Parathyroid adenoma (tissue), 2 donors: ENCODE results near the gene ZNF598.

Experiments used
- H2AFZ ChIP-seq: fragments of 300-600 bp; sonication (generic); one replicate; pipeline ENCODE4 v1.7.0; 2017; ENCODE audit warnings: antibody characterized with exemption, mild to moderate bottlenecking
- H3K27ac ChIP-seq: fragments of 300-600 bp; sonication (generic); one replicate; pipeline ENCODE4 v1.7.0; 2017
- H3K27me3 ChIP-seq: fragments of 300-600 bp; sonication (generic); one replicate; pipeline ENCODE4 v1.7.0; 2017; ENCODE audit warnings: low read length; ENCODE audit not compliant: control insufficient read depth, insufficient read depth
- H3K36me3 ChIP-seq: fragments of 300-600 bp; sonication (generic); one replicate; pipeline ENCODE4 v1.7.0; 2017; ENCODE audit warnings: low read length; ENCODE audit not compliant: control insufficient read depth, insufficient read depth
- H3K4me1 ChIP-seq: fragments of 300-600 bp; sonication (generic); one replicate; pipeline ENCODE4 v1.7.0; 2017; ENCODE audit warnings: control low read depth
- H3K4me2 ChIP-seq: fragments of 300-600 bp; sonication (generic); one replicate; pipeline ENCODE4 v1.7.0; 2017; ENCODE audit warnings: low read length
- H3K4me3 ChIP-seq: fragments of 300-600 bp; sonication (generic); one replicate; pipeline ENCODE4 v1.7.0; 2017; ENCODE audit warnings: low read depth, low read length
- H3K79me2 ChIP-seq: fragments of 300-600 bp; sonication (generic); one replicate; pipeline ENCODE4 v1.7.0; 2017; ENCODE audit warnings: control low read depth
- H3K9ac ChIP-seq: fragments of 300-600 bp; sonication (generic); one replicate; pipeline ENCODE4 v1.7.0; 2017; ENCODE audit warnings: mild to moderate bottlenecking
- H3K9me3 ChIP-seq: fragments of 300-600 bp; sonication (generic); one replicate; pipeline ENCODE4 v1.7.0; 2017; ENCODE audit warnings: low read length; ENCODE audit not compliant: control insufficient read depth
- TF ChIP-seq, protein P1 (sequence below): fragments of 300-600 bp; sonication (generic); IDR thresholded peaks from one replicate; pipeline ENCODE4 v1.7.0; 2017; ENCODE audit warnings: antibody characterized with exemption, mild to moderate bottlenecking
- donor health status: primary hyperparathyroidism.

The ZNF598 gene

DNA sequence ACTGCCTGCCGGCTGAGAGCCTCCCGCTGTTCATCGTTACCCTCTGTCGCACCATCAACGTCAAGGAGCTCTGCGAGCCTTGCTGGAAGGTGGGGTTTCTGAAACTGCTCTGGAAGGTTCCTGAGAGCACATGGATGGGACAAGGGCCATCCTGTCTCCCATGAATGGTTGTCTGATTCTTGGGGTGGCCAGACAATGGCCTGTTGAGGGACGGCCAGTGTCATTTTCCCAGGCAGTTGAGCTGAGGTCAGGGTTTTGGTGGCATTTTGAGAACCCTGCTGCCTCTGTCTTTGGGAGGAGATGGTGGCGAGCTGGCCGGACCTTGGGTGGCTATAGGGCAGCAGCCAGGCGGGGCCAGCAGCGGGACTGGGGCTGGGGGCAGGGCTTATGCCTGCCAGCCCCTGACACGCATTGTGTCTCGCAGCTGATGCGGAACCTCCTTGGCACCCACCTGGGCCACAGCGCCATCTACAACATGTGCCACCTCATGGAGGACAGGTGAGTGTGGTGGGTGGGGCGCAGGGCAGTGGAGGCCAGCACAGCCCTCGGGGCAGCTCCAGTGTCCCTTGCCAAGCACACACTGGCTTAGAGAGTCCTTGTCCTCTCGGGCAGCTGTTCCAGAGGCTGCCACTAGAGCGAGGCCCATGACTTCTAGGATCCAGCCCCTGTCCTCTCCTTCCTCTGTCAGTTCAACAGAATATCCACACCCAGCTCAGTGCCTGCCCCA lies 47.2 kb upstream of the ZNF598 start:
- H3K9me3 ChIP-seq = no peaks in the 10 kb centered on the region
- H3K27me3 ChIP-seq = no peaks in the 10 kb centered on the region
- no peak overlapping the region for H3K4me2 ChIP-seq
- peaks cover 3% of the 10 kb centered on the region for H3K79me2 ChIP-seq
- H3K4me3 ChIP-seq = no peak overlapping the region
- H3K36me3 ChIP-seq = no peaks in the 10 kb centered on the region
- no peak overlapping the region for H3K9ac ChIP-seq
- no peaks in the 10 kb centered on the region for H3K4me1 ChIP-seq
- H2AFZ ChIP-seq = no peak overlapping the region
- TF ChIP-seq, protein P1, sequence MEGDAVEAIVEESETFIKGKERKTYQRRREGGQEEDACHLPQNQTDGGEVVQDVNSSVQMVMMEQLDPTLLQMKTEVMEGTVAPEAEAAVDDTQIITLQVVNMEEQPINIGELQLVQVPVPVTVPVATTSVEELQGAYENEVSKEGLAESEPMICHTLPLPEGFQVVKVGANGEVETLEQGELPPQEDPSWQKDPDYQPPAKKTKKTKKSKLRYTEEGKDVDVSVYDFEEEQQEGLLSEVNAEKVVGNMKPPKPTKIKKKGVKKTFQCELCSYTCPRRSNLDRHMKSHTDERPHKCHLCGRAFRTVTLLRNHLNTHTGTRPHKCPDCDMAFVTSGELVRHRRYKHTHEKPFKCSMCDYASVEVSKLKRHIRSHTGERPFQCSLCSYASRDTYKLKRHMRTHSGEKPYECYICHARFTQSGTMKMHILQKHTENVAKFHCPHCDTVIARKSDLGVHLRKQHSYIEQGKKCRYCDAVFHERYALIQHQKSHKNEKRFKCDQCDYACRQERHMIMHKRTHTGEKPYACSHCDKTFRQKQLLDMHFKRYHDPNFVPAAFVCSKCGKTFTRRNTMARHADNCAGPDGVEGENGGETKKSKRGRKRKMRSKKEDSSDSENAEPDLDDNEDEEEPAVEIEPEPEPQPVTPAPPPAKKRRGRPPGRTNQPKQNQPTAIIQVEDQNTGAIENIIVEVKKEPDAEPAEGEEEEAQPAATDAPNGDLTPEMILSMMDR = no peak
- no peak overlapping the region for H3K27ac ChIP-seq

DNA sequence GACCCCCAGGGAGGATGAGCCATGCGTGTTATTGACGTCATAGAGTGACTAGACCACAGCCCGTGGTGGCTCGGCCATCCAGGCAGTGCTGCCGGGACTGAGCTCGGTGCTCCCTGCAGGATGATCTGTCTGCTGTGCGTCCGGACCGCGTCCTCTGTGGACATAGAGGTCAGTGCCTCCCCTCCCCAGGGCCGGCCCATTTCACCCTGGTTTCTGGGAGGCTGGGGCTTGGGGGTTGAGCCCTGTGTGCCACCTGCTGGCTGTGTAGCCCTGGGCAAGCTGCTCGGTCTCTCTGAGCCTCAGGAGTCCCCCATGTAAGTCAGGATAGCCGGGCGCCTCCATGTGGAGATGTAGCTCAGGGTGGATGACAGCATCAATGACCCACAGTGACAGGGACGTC lies 46.5 kb upstream of the ZNF598 start:
- Histone ChIP-seq H3K27me3 (no peaks in the 10 kb centered on the region), H3K9ac (no peak overlapping the region), H3K9me3 (no peaks in the 10 kb centered on the region), H3K36me3 (no peaks in the 10 kb centered on the region), H3K27ac (no peak overlapping the region), H3K79me2 (peaks cover 9% of the 10 kb centered on the region), H3K4me3 (no peak overlapping the region), H3K4me2 (no peak overlapping the region), H3K4me1 (no peaks in the 10 kb centered on the region), H2AFZ (no peak overlapping the region)
- TF ChIP-seq, protein P1 = no peak

DNA sequence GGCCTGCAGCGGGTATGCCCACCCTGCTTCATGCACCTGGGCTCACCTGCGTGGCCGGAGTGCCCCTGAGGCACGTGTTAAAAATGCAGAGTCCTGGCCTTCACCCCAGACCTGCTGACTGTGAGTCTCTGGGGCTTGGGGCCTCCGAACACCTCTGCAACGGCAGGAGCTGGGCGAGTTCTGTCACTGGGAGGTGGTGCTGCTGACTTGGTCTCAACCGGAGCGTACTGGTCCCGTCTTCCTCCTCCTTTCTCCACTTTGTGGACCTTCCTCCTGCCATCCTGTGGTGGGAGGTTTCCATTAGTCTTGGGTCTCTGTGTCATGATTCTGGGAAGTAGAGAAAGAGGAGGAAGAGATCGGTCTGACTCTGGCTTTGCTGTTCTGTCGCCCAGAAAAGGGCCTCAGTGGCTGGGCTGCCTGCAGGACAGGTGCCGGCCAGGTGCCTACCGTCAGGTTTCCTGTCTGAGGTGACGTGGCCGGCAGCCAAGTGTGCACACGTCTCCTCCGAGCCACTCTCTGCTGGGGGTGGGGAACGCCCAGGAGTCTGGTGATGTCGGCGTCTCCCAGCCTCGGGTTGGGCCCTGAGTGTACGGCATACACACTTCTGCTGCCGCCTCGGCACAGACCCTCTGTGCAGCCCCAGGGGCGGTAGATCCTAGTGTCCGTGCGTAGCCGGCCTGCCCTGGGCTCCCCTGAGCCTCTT lies 45.1 kb upstream of the ZNF598 start:
- Histone ChIP-seq H3K27me3 (no peaks in the 10 kb centered on the region), H3K27ac (no peak overlapping the region), H3K36me3 (no peaks in the 10 kb centered on the region), H2AFZ (no peak overlapping the region), H3K4me1 (no peaks in the 10 kb centered on the region), H3K9ac (no peak overlapping the region), H3K4me2 (no peak overlapping the region), H3K4me3 (no peak overlapping the region), H3K9me3 (no peaks in the 10 kb centered on the region), H3K79me2 (peaks cover 17% of the 10 kb centered on the region)
- TF ChIP-seq, protein P1 = no peak

DNA sequence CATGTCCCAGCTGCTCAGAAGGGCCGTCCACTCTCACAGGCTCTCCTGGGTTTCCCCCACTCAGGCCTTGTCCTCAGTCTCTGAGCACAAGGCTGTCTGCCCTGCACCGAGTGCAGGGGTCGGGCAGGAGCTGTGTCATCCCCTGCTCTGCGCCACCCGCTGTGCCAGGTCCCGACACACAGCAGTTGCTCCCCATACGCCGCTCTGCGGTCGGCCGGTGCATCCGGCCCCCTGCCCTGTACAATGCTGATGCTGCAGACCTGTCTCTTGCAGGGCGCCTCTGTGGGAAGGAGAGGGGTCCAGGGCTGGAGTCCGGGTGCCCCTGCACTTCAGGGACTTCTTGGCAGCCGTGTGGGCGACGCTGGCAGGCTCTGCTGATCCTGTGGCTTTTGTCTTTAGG lies 44.3 kb upstream of the ZNF598 start:
- Histone ChIP-seq H3K4me2 (no peak overlapping the region), H3K4me3 (no peak overlapping the region), H3K36me3 (no peaks in the 10 kb centered on the region), H2AFZ (no peak overlapping the region), H3K9ac (no peak overlapping the region), H3K4me1 (peaks cover 1% of the 10 kb centered on the region), H3K79me2 (peaks cover 22% of the 10 kb centered on the region), H3K27me3 (no peaks in the 10 kb centered on the region), H3K9me3 (no peaks in the 10 kb centered on the region), H3K27ac (no peak overlapping the region)
- TF ChIP-seq, protein P1 = no peak
